ENCODE results near the gene RHOT1.

DNA sequence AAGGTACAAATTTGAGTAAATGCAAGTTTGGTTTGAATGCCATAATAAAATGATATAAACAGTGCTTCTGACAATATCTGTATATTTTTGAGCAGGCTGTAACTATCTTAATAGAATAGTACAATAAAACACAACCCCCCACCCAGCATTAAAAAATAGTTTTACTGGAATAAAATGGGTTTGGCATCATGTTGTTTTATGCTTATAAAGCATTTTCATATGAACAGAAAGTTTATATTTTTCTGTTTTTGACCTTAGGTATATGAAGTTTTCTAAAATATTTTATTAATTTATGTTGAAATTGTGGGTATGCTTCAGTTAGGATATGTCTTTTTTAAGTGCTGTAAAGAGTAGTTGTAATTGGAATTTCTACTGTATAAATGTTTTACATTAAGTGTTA, 66.1 kb downstream of the RHOT1 start:
- no peak for TF ChIP-seq GABPA (IDR thresholded peaks at IDR 0.05; ENCODE audit: low read depth)
- TF ChIP-seq, protein P1, sequence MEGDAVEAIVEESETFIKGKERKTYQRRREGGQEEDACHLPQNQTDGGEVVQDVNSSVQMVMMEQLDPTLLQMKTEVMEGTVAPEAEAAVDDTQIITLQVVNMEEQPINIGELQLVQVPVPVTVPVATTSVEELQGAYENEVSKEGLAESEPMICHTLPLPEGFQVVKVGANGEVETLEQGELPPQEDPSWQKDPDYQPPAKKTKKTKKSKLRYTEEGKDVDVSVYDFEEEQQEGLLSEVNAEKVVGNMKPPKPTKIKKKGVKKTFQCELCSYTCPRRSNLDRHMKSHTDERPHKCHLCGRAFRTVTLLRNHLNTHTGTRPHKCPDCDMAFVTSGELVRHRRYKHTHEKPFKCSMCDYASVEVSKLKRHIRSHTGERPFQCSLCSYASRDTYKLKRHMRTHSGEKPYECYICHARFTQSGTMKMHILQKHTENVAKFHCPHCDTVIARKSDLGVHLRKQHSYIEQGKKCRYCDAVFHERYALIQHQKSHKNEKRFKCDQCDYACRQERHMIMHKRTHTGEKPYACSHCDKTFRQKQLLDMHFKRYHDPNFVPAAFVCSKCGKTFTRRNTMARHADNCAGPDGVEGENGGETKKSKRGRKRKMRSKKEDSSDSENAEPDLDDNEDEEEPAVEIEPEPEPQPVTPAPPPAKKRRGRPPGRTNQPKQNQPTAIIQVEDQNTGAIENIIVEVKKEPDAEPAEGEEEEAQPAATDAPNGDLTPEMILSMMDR (IDR thresholded peaks at IDR 0.05; ENCODE audit: insufficient read depth, low read length): no peak
